IMR-90 (cell line): ENCODE data around the gene KCNQ5.

Source experiments
- CEBPB ChIP-seq: IDR thresholded peaks from 2 replicates; pipeline ENCODE4 v1.6.1; 2012; ENCODE audit warnings: low read depth, low read length, improper control_type of control experiment
- CHD1 ChIP-seq: IDR thresholded peaks from 2 replicates; pipeline ENCODE4 v1.6.1; 2012; ENCODE audit warnings: low read depth, low read length, improper control_type of control experiment
- FOS ChIP-seq: fragments of 150-350 bp; IDR thresholded peaks from 2 replicates; pipeline ENCODE4 v1.6.1; 2016; ENCODE audit warnings: low read depth, low read length
- MAFK ChIP-seq: IDR thresholded peaks from 2 replicates; pipeline ENCODE4 v1.6.1; 2012; ENCODE audit warnings: low read depth, low read length, improper control_type of control experiment
- MAZ ChIP-seq: IDR thresholded peaks from 2 replicates; pipeline ENCODE4 v1.6.1; 2012; ENCODE audit warnings: low read depth, mild to moderate bottlenecking, low read length, improper control_type of control experiment, moderate library complexity, borderline replicate concordance
- POLR2A ChIP-seq: IDR thresholded peaks from 2 replicates; pipeline ENCODE4 v1.6.1; 2012; ENCODE audit warnings: mild to moderate bottlenecking, low read depth, low read length
- RAD21 ChIP-seq: IDR thresholded peaks from 2 replicates; pipeline ENCODE4 v1.6.1; 2012; ENCODE audit warnings: low read length, improper control_type of control experiment
- RCOR1 ChIP-seq: IDR thresholded peaks from 2 replicates; pipeline ENCODE4 v1.6.1; 2012; ENCODE audit warnings: mild to moderate bottlenecking, low read length, improper control_type of control experiment; ENCODE audit not compliant: insufficient replicate concordance
- RFX5 ChIP-seq: IDR thresholded peaks from 2 replicates; pipeline ENCODE4 v1.8.0; 2012; ENCODE audit warnings: low read depth, mild to moderate bottlenecking, low read length, moderate library complexity
- SMC3 ChIP-seq: fragments of 150-350 bp; IDR thresholded peaks from 2 replicates; pipeline ENCODE4 v1.6.1; 2016; ENCODE audit warnings: low read depth, mild to moderate bottlenecking, antibody characterized with exemption, low read length, moderate library complexity
- TF ChIP-seq, protein P1 (sequence below): conservative IDR thresholded peaks from 2 replicates; pipeline ENCODE4 v1.5.1; 2012; ENCODE audit warnings: mild to moderate bottlenecking, low read depth, low read length, improper control_type of control experiment

GRCh38 chr6:72677740-72678139, 55.9 kb downstream of the KCNQ5 start:
- no peak for TF ChIP-seq POLR2A
- TF ChIP-seq, protein P1, sequence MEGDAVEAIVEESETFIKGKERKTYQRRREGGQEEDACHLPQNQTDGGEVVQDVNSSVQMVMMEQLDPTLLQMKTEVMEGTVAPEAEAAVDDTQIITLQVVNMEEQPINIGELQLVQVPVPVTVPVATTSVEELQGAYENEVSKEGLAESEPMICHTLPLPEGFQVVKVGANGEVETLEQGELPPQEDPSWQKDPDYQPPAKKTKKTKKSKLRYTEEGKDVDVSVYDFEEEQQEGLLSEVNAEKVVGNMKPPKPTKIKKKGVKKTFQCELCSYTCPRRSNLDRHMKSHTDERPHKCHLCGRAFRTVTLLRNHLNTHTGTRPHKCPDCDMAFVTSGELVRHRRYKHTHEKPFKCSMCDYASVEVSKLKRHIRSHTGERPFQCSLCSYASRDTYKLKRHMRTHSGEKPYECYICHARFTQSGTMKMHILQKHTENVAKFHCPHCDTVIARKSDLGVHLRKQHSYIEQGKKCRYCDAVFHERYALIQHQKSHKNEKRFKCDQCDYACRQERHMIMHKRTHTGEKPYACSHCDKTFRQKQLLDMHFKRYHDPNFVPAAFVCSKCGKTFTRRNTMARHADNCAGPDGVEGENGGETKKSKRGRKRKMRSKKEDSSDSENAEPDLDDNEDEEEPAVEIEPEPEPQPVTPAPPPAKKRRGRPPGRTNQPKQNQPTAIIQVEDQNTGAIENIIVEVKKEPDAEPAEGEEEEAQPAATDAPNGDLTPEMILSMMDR: no peak
- no peak for TF ChIP-seq RFX5
- no peak for TF ChIP-seq RAD21
- TF ChIP-seq SMC3: no peak
- TF ChIP-seq FOS: no peak
- no peak for TF ChIP-seq CHD1
- TF ChIP-seq MAZ: no peak
- no peak for TF ChIP-seq CEBPB
- no peak for TF ChIP-seq MAFK
- no peak for TF ChIP-seq RCOR1
